GM19324 (cell line): Measurements from ENCODE around the gene CPT2.

Experiments
- ATAC-seq: cut with Tn5 transposase; IDR thresholded peaks from one replicate; pipeline ENCODE4 v1.9.1; 2021; ENCODE audit warnings: mild to moderate bottlenecking, moderate library complexity; ENCODE audit not compliant: unreplicated experiment, low FRiP score

CPT2 gene

DNA sequence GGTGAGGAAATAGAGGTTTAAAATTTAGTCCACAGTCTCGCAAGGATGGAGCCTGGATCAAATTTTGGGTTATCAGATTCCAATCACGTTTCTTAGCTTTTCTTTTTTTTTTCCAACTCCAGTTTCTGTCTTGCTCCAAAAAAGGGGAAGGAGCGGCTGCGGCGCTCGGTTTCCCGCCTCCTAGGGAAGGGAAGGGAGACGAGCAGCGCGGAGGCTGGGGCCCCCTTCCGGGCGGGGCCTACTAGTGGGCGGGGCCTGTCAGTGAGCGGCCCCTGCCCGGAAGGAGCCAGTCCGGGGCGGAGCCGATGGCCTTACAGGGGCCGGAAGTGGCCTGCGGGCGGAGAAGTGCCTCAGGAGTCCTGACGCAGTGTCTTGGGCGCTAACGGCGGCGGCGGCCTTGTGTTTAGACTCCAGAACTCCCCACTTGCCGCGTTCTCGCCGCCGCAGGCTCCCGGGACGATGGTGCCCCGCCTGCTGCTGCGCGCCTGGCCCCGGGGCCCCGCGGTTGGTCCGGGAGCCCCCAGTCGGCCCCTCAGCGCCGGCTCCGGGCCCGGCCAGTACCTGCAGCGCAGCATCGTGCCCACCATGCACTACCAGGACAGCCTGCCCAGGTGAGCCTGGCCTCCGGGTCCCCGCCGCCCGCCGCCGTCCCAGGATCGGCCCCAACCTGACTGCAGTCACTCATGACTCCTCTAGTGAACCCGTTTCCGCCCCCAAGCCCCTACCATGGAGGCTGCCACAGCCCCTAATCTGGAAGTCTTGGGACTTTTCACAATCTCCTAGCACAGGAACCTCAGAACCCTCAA lies at the start of gene CPT2:
CPT2 (plus strand) TSS at position 340 of the 806 bp plus-strand sequence; CDS start at position 460, 120 bp downstream.
- ATAC-seq, result peak; percentile 95

DNA sequence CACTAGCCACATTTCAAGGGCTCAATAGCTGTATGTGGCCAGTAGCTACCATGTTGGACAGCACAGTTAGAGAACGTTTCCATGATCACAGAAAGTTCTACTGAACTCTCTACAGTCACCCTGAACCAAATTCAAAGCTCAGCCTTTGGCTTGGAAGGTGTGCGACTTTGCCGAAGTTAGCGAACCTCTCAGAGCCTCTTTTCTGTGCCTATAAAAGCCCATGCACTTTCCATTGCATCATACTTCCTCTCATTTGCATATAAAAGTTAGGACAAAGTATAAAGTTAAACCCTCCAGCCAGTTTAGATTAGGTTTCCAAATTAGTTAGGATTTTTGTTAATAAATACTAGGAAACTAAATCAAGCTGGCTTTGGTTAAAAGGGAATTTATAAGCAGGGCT lies 49.5 kb upstream of the CPT2 start:
- no peak for ATAC-seq

DNA sequence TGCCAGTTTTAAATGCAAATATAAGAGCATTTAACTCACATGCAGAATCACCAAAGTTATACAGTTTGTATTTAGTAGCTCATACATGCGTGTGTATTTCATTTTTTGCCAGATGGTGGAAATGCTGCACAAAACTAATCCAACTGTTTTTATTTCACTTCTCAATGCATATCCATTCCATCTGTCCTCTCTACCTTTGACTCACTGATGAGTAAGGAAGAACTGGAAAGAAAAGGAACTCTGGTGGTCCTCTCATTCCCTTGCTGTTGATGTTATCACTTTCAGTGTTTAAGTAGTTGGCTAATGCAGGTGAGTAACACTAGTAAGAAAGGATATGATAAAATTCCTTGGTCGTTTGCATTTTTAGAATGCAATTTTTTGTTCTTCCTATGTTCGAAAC lies 48.5 kb upstream of the CPT2 start:
- ATAC-seq, result no peak

DNA sequence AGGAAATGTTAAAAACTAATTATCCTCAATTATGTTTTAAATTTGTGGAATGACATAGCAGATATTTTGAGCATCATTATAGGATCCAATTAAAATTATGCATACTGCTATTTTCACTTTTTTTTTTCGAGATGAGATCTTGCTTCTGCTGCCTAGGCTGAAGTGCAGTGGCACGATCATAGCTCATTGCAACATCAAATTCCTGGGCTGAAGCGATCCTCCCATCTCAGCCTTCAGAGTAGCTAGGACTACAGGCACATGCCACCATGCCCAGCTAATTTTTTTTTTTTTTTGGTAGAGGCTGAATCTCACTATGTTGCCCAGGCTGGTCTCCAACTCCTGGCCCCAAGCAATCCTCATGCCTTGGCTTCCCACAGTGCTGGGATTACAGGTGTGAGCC lies 42.9 kb upstream of the CPT2 start:
- no peak for ATAC-seq

- ATAC-seq, result no peak
Observed at GRCh38 chr1:53154859-53155438, 41.7 kb upstream of the CPT2 start.

GRCh38 chr1:53155534-53155933 lies 41.1 kb upstream of the CPT2 start:
- ATAC-seq, result no peak

GRCh38 chr1:53155945-53156344 lies 40.7 kb upstream of the CPT2 start:
- ATAC-seq, result no peak

- ATAC-seq, result no peak
Observed at GRCh38 chr1:53156783-53157182, 39.8 kb upstream of the CPT2 start.

- ATAC-seq, result no peak
Observed at GRCh38 chr1:53158900-53159299, 37.7 kb upstream of the CPT2 start.

DNA sequence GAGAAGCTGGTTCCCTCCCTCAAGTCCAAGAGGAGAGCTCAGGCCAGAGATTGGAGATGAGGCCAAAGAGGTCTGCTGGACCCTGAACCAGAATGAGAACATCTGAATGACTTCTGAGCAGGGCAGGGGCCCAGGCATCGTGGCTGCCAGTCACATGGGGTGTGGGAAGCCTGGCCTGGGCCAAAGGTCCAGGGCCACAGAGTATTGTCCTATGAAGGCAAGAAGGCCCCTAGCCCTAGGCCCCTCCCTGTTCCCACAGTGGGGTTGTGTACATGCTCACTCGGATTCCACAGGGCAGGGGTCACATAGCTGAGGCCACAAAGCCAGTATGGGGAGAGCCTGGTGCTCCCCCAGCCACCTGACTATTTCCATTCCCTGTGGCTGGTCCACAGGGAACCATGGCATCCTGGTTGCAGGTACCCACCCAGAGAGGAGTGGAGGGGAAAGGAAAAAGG lies 35.7 kb upstream of the CPT2 start:
- ATAC-seq, result no peak

DNA sequence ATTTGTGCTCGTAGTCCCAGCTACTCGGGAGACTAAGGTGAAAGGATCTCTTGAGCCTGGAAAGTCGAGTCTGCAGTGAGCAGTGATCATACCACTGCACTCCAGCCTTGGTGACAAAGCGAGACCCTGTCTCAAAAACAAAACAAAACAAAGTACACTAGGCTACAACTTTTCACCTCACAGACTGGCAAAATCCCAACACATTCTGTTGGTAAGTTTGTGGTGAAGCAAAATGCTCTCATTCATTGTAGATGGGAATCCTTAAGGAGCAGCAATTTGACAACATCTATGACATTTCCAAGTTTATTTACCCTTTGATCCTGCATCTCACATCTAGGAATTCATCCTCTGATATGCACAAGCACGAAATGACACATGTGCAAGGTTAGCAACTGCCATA lies 34.0 kb upstream of the CPT2 start:
- no peak for ATAC-seq

GRCh38 chr1:53163291-53163768 lies 33.3 kb upstream of the CPT2 start:
- no peak for ATAC-seq

DNA sequence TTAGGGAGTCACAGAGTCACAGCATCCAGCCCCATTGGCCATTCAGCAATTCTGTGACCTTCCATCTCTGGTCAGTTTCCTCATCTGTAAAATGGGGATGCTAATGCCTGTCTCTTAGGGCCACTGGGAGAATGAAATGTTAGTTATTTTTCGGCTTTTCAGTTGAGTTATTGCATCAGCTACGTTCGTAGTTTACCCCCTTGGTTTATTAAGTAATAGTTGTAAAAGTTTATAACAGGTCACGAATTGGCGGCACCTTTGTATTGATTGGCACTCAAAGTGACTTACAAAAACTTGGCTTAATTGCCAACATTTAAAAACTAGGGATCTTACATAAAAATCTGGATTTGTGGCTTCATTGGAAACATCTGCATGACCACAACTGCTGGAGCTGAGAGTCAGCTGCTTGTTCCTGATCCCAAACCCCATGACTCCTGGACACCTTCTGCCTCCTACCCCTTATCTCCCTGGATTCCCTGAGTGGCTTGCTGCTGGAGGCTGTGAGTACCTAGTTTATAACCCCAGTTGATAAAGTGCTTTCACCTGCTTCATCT lies 31.1 kb upstream of the CPT2 start:
- ATAC-seq, result no peak

DNA sequence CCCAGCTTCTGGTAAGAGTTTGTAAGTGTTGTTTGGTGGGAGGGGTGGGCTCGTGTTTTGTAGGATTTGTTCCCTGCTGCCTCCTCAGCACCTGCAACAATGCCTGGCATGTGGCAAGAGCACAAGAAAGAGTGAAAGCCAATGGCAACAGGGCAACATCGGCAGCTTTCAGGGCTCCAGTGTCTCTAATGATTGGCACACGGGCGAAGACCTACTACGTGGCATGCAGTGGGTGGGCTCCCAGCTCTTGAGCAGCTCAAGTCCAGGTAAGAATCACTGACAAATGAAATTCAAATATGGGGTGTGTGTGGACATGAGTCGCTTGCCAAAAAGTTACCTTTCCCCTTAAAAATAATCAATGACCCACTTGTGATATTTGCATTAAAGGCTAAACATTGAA lies 30.3 kb upstream of the CPT2 start:
- no peak for ATAC-seq

DNA sequence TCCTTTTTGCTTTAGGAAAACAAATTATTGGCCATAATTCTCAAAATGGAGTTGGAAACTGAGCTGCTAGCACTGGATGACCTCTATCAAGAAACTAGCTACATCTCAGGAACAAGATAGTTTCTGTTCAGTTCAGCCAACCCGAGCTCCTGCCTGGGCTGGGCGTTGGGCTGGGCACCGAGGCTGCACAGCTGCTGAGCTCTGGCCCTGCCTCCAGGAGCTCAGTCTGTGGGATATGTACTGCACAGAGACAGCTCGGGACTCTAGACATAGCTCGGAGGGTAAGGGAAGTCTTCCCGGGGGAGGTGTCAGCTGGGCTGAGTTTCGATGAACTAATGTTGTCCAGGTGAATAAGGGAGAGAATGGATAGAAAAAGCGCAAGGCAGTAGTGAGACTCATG lies 29.7 kb upstream of the CPT2 start:
- ATAC-seq, result no peak

DNA sequence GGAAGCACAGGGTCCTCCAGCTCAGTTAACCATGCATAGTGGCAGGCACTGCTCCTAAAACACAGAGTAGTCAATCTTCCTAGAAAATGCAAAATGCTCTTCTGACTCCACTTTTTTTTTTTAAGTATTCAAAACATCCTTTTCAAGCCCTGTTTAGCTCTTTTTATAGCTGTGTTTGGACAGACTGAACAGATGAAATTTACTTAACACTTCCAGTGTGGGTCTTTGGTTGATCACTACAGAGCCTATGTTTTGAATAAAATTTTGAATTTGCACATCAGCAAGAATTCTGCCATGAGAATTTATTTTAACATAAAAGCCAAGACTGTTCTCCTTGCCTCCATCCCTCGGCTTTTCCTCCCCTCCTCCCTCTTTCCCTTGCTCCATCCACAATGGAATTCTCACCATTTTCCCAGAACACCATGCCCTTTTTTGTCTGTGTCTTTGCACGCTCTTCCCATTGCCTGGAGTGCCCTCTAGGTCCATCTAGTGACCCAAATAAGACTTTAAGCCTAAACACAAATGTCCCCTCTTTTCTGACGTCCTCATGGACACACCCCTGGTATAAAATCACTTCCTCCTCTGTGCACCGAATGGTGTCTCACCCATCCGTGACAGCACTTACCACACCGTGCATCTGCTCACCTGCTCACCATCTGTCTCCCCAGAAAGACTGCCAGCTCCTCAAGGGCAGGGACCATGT lies 24.0 kb upstream of the CPT2 start:
- ATAC-seq, result no peak

DNA sequence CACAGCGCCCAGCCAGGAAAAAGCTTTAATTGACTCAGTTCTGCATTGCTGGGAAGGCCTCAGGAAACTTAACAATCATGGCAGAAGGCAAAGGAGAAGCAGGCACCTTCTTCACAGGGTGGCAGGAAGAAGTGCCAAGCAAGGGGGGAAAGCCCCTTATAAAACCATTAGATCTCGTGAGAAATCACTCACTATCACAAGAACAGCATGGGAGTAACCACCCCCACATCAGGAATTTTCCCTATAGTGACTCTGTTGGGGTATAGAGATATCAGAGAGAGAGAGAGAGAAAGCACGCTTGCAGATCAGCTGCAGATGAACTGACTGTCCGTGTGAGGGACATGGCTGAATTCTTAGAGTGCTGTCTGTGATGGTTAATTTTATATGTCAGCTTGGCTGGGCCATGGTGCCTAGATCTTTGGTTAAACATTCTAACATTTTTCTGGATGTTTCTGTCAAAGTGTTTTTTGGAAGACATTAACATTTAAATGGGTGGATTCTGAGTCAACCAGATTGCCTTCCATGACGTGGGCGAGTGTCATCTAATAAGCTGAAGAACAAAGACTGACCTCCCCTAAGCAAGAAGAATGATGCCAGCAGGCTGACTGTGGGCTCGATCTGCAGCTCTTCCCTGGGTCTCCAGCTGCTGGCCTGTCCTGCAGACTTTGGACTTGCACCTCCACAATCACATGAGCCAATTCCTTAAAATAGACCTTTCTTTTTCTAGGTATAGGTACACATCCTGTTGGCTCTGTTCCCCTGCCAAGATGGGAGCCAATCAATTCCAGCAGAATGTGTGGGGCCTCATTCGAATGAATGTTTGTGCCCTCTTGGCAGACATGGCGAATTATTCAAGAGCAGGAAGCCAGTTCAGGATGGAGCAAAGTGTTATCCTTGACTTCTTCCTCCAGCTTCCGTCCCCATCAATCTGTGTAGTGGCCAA lies 21.4 kb upstream of the CPT2 start:
- ATAC-seq, result no peak

DNA sequence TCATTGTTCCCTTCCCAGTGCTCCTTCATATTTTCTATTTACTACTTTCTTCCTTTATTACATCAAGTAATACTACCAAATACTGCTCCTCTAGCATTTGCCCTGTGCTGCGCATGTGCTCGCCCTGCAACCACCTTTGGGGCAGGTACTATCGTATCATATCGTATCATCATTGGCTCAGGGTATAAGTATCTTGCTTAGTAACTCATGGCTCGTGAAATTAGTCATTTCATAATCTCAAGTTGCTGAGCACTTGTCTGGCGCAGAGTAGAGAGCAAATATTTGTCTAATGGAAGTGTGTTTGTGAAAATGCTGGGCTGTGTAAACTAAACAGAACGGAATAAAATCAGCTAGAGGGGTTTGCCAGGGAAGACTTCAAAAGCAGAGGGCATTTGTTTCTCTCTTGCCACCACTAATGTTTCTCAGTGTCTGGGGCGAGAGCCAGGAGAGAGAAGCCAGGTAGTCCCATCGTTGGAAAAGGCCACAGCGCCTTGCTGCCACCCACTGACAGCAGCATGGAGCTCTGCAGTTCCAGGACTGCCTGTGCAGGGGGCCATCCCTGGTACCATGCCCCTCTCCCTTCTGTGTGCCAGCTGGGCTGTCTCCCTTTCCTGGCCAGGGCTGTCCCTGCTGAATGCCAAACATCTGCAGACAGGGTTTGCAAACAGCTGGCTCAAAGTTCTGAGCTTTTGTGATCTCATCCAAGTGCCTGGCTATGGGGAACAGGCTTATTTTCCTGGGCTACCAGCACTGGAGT lies 20.0 kb upstream of the CPT2 start:
- no peak for ATAC-seq

DNA sequence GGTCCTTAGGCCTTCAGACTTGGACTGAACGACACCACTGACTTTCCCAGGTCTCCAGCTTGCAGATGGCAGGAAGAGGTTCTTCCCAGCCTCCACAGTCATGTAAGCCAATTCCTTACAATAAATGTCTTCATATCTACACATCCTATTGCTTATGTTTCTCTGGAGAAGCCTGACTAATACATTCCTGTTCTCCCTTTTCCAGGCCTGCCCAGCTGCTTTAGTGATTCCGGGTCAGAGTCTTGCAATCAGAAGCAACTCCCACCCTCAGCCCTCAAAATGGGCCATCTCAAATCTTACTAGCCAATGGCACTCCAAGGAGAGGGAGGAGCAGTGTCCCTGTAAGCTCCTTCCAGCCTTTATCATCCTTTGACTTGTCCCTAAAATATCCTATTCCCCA lies 16.4 kb upstream of the CPT2 start:
- ATAC-seq, result no peak
